Liver (tissue), 3 donors: ENCODE results near the gene AMY2B.

Experiments
- EGR1 ChIP-seq, 2 donors: IDR thresholded peaks; 2 replicates each; pipeline ENCODE4 v1.6.1; 2016 to 2018; ENCODE audit warnings: antibody characterized with exemption in 2 of 2, low read depth in 2 of 2
- FOXA1 ChIP-seq: IDR thresholded peaks from 2 replicates; pipeline ENCODE4 v1.6.1; 2016; ENCODE audit warnings: antibody characterized with exemption
- RAD21 ChIP-seq, 2 donors: IDR thresholded peaks; 2 replicates each; pipeline ENCODE4 v1.6.1; 2016; ENCODE audit warnings: antibody characterized with exemption in 2 of 2, mild to moderate bottlenecking in 2 of 2
- SP1 ChIP-seq: IDR thresholded peaks from 2 replicates; pipeline ENCODE4 v1.6.1; 2018; ENCODE audit warnings: antibody characterized with exemption, mild to moderate bottlenecking
- TF ChIP-seq, protein P1 (sequence below): fragments of 150-350 bp; IDR thresholded peaks from 2 replicates; pipeline ENCODE4 v1.5.1; 2017; ENCODE audit warnings: improper control_type of control experiment, low read depth, low read length; ENCODE audit not compliant: missing input control
- TF ChIP-seq, protein P2 (sequence below): IDR thresholded peaks from 2 replicates; pipeline ENCODE4 v1.6.1; 2016; ENCODE audit warnings: antibody characterized with exemption
- donor health status: healthy.
- donor health status: healthy.

DNA sequence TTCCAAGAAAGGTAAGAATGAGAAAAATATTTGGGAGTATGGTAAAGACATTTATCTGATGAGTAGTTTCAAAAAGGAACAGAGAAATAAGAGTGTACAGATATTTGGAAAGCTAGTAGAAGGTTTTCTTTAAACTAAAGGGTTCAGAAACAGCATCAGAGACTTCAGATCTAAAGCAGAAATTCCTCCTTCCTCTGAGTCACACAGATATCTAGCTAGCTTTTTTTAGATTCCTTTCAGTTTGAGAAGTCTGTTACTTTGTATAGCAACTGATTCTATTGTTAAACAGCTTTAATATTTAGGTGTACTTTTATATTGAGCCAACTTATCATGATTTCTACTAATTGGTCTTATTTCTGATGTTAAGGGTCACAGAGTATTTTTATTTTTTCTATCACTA is 4.7 kb downstream of the AMY2B start:
- TF ChIP-seq, protein P1, sequence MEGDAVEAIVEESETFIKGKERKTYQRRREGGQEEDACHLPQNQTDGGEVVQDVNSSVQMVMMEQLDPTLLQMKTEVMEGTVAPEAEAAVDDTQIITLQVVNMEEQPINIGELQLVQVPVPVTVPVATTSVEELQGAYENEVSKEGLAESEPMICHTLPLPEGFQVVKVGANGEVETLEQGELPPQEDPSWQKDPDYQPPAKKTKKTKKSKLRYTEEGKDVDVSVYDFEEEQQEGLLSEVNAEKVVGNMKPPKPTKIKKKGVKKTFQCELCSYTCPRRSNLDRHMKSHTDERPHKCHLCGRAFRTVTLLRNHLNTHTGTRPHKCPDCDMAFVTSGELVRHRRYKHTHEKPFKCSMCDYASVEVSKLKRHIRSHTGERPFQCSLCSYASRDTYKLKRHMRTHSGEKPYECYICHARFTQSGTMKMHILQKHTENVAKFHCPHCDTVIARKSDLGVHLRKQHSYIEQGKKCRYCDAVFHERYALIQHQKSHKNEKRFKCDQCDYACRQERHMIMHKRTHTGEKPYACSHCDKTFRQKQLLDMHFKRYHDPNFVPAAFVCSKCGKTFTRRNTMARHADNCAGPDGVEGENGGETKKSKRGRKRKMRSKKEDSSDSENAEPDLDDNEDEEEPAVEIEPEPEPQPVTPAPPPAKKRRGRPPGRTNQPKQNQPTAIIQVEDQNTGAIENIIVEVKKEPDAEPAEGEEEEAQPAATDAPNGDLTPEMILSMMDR = no peak
- no peak for TF ChIP-seq SP1
- TF ChIP-seq FOXA1 = no peak
- no peak for TF ChIP-seq EGR1 (IDR thresholded peaks at IDR 0.05; ENCODE audit: low read depth in 2 of 2)
- no peak for TF ChIP-seq RAD21 (IDR thresholded peaks at IDR 0.05)
- TF ChIP-seq, protein P2, sequence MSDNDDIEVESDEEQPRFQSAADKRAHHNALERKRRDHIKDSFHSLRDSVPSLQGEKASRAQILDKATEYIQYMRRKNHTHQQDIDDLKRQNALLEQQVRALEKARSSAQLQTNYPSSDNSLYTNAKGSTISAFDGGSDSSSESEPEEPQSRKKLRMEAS = no peak
